Adrenal gland (tissue), 5 donors: ENCODE data around the gene HOXD13.

Experiments used
- CTCF ChIP-seq, 6 experiments: fragments of 450-650 bp in 4 of 6; fragments of 200-600 bp in 2 of 6; sonication (generic) in 1 of 6; IDR thresholded peaks; 1 replicate in 5 of 6; 2 replicates in 1 of 6; pipeline versions ENCODE4 v1.5.1 to v1.8.0; 2016 to 2021; ENCODE audit warnings: antibody characterized with exemption in 6 of 6, mild to moderate bottlenecking in 2 of 6, moderate library complexity in 1 of 6
- POLR2A ChIP-seq, 2 donors: fragments of 450-650 bp; IDR thresholded peaks; one replicate each; pipeline ENCODE4 v1.6.1; 2017; ENCODE audit warnings: antibody characterized with exemption in 2 of 2, mild to moderate bottlenecking in 2 of 2, moderate library complexity in 1 of 2
- donor health status: DM: no; HTN: no; CAD: no.

GRCh38 chr2:176130147-176130956 is 37.8 kb downstream of the HOXD13 start:
- TF ChIP-seq CTCF (IDR thresholded peaks at IDR 0.05) (peak in 2 of 6 experiments; percentile 3 to 16), POLR2A (IDR thresholded peaks at IDR 0.05) (peak; percentile 64 to 69)
